Measurements from ENCODE around the gene GCN1. TPM values are rescaled to one million over a fixed set of nuclear protein-coding genes. Genes with fewer than 3 reads are reported as not detected.

Gene GCN1
- total and polyA plus RNA-seq, 2 of the 8 experiments (the other 6 are each of a cell fraction or from before 2014, with no cell fraction given): 61.4 to 133 TPM

DNA sequence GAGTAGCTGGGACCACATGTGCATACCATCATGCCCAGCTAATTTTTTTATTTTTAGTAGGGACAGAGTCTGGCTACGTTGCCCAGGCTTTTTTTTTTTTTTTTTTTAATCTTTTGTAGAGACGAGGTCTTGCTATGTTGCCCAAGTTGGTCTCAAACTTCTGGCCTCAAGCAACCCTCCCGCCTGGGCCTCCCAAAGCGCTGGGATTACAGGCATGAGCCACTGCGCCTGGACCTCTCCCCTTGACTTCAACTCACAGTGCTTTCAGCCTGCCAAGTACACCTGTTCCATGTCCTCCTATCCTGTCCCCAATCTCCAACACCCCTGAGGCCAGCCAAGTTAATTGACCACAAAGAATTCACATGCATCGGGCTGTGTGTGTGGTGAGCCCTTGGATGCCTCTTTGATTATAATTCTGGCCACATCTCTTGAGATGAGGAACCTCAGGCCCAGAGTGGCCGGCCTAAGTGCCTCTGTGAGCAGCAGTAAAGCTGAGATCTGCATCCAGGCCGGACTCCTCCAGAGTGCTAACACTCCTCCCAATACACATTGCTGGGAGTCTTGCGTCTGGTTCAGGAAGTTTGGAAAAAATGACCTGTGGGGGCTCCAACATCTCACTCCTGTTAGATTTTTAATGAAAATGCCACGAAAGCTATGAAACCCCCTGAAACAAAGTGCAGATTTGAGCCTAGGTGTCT is 84.8 kb downstream of the GCN1 start (continued):
- TF ChIP-seq TEAD4 (IDR thresholded peaks at IDR 0.05; ENCODE audit: low read depth, low read length): no peak

Data from H1 (cell line).